ELF-1 (cell line): ENCODE results near the gene SSU72.
"Not testable (repeated sequence)": the region's sequence is repeated elsewhere in the genome, so short reads cannot be mapped to it uniquely, and the experiment has no call there.

Experiments used
- DNase-seq: peaks from one replicate; pipeline ENCODE4 v3.0.0-alpha.2; 2016; ENCODE audit warnings: low read depth, low spot score

The SSU72 gene

DNA sequence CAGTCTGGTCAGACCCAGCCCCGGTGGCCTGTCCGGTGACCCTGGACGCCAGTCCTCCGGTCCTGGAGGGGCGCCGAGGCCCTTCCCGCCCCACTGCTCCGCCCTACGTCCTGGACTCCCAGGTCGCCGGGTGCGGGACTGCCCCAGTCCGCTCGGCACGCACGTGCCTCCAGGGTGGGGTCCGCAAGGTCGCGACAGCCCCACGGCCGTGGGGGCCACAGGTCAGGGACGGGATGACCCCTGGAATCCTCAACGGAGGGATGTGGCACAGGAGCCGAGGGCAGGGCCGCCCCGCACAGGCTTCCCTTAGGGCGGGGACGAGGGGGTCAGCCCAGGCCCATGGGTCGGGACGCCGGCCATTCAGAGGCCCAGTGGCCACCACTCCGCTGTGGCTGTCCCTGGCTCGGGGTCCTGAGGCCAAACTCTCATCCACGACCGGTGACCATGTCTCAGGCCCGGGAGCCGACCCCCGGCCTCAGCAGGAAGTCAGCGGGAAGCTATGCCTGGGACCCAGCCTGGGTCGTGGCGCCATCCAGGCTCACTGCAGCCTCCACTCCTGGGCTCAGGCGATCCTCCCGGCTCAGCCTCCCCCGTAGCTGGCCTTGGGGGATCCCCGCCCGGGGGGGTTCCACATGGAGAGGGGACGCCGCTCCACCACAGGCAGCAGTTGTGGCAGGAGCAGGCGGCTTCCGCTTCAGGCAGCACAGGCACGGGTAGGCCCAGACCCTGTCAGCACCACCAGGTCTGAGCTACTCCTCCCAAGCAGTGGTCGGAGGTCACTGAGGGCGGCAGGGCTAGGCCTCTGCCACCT, 33.6 kb downstream of the SSU72 start:
- DNase-seq = peak; percentile 46

DNA sequence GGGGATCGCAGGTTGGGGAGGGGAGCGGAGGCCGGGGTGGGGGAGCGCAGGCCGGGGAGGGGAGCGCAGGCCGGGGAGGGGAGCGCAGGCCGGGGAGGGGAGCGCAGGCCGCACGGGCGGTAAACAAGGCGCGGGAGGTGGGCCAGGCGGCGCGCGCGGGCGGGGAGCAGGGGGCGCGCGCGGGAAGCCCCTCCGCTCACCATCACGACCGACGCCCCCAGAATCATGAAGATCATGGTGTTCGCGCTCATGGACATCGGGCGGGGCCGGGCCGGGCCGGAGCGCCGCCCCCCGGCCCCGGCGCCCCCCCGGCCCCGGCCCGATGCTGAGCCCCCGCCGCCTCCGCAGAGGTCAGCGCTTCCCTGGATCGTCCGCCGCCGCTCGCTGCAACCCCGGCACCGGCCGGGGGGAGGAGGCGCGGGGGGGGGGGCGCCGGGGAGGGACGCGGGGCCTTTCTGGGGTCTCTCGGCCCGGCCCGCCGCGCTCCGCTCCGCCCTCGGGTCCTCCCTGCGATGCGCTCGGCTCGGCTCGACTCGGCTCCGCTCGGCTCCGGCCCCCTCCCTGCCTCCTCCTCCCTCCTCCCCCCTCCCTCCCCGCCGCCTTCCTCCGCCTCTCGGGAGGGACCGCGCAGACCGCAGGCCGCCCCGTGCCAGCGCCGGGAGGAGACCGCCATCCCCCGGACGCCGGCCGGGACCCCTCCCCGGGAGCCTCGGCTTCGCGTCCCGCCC, 34.4 kb downstream of the SSU72 start, which contains the start of gene TMEM240:
TMEM240 (minus strand) TSS at position 535 of the 728 bp plus-strand sequence; CDS start at position 257, 278 bp downstream.
- DNase-seq = peak; percentile 51

DNA sequence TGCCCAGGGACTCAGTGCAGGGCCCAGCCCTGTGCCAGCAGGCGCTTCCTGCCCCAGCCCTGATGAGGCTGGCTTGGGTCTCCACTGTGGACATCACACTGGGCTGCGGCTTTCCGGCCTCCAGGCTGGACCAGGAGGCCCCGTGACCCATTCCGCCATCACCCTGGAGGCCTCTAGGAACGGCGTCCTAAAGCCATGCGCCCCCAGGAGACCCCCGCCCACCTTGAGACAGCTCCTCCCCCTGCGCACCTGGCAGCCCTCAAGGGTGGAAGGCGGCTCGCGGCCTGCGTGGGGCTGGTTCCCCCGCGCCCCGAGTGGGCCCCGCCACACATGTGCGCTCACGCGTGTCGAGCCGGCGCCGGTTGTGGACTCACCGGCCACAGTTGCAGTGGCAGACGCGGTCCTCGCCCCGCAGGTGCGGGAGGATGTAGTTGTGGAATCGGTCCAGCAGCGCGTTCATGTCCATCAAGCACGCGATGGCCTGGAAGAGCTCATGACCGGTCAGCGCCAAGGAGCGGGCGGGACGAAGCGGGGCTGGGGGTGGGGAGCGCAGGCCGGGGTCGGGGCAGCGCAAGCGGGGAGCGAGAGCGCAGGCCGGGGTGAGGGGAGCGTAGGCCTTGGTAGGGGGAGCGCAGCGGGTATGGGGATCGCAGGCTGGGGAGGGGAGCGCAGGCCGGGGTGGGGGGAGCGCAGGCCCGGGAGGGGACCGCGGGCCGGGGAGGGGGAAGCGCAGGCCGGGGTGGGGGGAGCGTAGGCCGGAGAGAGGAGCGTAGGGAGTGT, 35.2 kb downstream of the SSU72 start:
- no peak for DNase-seq

DNA sequence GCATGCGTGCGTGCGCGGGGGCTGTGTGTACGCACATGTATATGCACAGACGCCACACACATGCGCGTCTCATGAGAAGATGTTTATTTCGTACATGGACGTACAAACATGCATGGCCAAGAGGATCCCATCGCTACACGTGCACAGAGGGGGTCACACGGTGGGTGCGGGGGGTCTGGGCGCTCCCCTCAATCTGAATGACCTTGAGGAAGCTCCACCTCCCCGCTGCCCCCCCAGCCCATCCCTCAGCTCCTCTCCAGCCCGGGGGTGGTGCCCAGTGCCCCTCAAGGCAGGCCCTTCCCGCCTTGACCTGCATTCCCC, 35.7 kb downstream of the SSU72 start:
- DNase-seq = no peak

- no peak for DNase-seq
Observed at GRCh38 chr1:1538334-1538733, 36.3 kb downstream of the SSU72 start.

GRCh38 chr1:1537626-1538250, 36.9 kb downstream of the SSU72 start:
- DNase-seq = no peak

DNA sequence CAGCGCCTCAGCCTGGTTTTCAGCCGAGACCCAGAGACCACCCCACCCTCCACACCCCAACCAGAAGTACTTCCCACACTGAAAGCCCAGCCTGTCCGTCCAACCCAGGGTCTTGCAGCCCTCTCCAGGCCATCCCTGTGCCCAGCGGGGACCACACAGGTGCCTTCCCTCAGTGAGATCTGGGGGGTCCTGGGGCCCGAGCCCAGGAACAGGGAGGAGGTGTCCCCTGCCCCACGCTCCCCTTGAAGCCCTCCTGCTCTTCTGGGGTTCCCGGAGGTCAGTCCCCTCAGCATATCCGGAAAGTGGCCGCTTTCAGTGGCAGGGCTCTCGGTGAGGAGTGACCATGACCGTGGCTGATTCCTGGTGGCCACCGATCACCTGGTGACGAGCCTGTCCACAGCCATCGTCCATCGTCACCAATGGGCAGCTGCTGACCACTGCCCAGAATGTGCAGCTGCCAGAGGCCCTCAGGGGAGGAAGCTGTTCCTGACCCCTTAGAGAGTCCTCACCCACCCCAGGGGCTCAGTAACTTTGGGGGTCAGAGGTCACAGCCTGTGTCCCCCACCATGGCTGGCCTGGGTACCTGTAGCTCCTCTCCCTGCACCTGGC, 37.6 kb downstream of the SSU72 start:
- DNase-seq = no peak

GRCh38 chr1:1536019-1536937, 38.4 kb downstream of the SSU72 start:
- no peak for DNase-seq

GRCh38 chr1:1535201-1536018, 39.3 kb downstream of the SSU72 start:
- no peak for DNase-seq

GRCh38 chr1:1534401-1535154, 40.1 kb downstream of the SSU72 start:
- DNase-seq = no peak

DNA sequence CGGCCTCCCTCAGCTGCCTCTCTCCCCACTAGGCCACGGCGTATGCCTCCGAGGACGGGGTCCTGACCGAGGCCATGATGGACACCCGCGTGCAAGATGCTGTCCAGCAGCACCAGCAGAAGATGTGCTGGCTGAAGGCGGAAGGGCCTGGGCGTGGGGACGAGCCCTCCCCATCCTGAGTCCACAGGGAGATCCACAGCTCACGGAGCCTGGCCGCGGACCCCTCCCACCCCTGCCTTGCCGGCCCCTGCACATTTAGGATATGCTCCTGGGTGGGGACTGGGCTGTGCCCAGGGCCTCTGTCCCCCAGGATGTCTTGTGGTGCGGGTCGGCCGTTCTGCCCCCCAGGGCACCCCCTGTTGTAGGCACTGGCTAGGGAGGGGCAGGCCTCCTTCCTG, 40.8 kb downstream of the SSU72 start:
- DNase-seq = not testable (repeated sequence)

GRCh38 chr1:1533176-1533893, 41.3 kb downstream of the SSU72 start:
- not testable (repeated sequence) for DNase-seq

GRCh38 chr1:1531947-1532346, 42.7 kb downstream of the SSU72 start:
- DNase-seq = no peak

DNA sequence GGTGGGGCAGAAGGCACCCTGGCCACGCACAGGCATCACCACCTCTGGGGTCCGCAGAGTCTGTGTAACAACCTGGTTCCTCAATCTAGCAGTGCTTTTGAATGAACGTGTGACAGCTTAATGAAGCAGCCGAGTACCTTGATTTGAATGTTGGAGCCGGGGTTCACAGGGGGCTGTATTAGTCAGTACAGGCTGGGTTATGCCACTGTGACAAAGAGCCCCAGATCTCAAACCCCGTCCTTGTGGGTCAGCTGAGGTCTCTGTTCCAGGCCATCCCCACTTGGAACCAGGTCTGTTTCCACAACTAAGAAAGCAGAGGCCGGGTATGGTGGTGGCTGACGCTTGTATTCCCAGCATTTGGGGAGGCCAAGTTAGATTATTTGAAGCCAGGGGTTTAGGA, 44.7 kb downstream of the SSU72 start:
- DNase-seq = no peak

DNA sequence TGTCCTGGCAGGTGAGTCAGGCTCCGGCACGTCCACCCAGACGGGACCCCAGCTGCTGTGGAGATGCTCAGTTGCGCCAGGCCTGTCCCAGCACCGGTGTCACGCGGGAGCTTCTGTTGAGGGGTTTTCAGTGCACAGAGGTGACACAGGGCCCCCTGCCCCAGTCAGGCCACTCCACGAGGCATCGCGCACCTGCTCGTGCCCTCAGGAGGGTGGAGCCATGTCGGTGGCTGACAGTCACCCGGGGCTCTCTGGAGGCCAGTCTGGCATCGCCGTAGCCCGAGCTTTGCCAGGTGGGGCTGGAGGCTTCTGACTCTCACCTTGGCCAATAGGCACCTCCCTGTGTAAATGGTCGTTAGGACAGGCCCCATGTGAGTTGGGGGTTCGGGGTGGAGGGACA, 45.3 kb downstream of the SSU72 start:
- DNase-seq = no peak

DNA sequence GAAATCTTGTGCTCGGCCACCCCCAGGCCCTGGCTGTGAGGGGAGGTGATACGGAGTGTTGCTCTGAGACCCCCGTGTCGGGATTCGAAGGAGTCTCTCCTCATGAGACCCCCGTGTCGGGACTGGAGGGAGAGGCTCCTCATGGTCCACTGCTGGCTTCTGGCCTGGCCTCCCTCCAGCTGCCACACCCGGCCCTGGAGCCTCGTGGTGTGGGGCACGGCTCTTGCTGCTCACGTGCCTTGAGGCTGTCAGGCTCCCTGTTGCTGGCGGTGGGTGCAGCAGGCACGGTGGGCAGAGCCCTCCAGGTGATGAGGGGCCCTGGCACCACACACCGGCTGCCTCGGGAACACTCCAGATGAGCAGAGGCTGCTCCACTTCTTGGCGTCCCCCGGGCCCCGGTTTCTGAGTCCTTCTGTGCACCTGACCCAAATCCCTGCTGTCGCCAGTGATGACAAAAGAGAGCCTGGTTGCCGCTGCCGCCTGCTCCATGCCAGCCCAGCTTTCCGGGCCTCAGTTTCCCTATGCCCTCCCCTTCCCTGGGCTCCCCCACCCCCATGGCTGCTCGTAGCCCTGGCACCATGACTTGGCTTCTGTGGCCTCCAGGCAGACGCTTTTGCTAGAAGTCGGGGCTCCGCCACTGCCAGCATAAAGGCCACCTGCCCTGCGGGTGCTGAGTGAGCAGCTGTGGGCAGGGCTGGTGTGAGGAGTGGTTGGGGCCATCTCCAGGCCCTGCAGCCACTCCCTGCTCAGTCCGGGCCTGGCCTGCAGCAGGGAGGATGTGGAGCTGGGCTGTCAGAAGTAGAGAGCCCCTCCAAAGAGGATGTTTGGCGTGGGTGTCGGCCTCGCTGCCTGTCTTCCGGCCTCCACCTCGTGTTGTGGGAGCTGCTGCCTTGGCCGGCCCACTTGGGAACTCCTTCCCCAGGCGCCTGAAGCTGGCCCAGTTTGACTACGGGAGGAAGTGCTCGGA, 46.1 kb downstream of the SSU72 start:
- DNase-seq = no peak
